Measurements from ENCODE around the gene LEKR1. TPM values are rescaled to one million over a fixed set of nuclear protein-coding genes. Genes with fewer than 3 reads are reported as not detected.

LEKR1 gene
- total and polyA plus RNA-seq, 2 donors (not counting 3 experiments of a cell fraction or from before 2014, with no cell fraction given), result 0.07 to 0.64 TPM

- intact Hi-C loops (cut with micrococcal nuclease) (no loop called here), dilution Hi-C loops (cut with MboI; ENCODE audit: extremely low pct_ligation_motif_present, low sequenced_read_pairs) (no loop called here)
- POLR2A ChIA-PET, result no interaction called here
- no peak for DNase-seq (ENCODE audit: low read depth, low spot score)
- no TSS peak for BruUV-seq (replicated peaks)
- no peak for FAIRE-seq
- TF ChIP-seq FOS (IDR thresholded peaks at IDR 0.05; ENCODE audit: borderline replicate concordance, insufficient read depth, low read length) (no peak), POLR2AphosphoS5 (IDR thresholded peaks at IDR 0.05; ENCODE audit: insufficient read depth, low read depth, low read length) (no peak), CTCF (IDR thresholded peaks at IDR 0.05; ENCODE audit: extremely low read depth in 1 of 2, insufficient read depth in 1 of 2, low read depth in 1 of 2, low read length in 2 of 2) (no peak), MAX (IDR thresholded peaks at IDR 0.05; ENCODE audit: insufficient read depth, insufficient read length) (no peak), GATA2 (IDR thresholded peaks at IDR 0.05; ENCODE audit: insufficient read depth, insufficient read length, low read depth, low read length) (no peak), JUN (IDR thresholded peaks at IDR 0.05; ENCODE audit: borderline replicate concordance, insufficient read depth, insufficient read length, low read depth) (no peak), MYC (IDR thresholded peaks at IDR 0.05; ENCODE audit: low read depth, low read length) (no peak), POLR2A (IDR thresholded peaks at IDR 0.05; ENCODE audit: low read depth, low read length) (no peak), EZH2 (IDR thresholded peaks at IDR 0.05; ENCODE audit: borderline replicate concordance, low read depth, low read length, severe bottlenecking) (no peak)
- H3K9me1 ChIP-seq (replicated peaks; ENCODE audit: control insufficient read depth, extremely low read depth, insufficient read depth, low read length), result no peaks in the 10 kb centered on the region
- H2AFZ ChIP-seq (ENCODE audit: low read depth, low read length), result no peak overlapping the region
- no peaks in the 10 kb centered on the region for H3K79me2 ChIP-seq (ENCODE audit: control insufficient read depth, insufficient read depth, low read length)
- H3K36me3 ChIP-seq (ENCODE audit: control insufficient read depth in 2 of 2, extremely low read depth in 1 of 2, insufficient read depth in 2 of 2, low read length in 2 of 2), result no peaks in the 10 kb centered on the region
- H3K27ac ChIP-seq (ENCODE audit: insufficient read depth, low read depth, low read length), result no peak overlapping the region
- no peaks in the 10 kb centered on the region for H3K4me1 ChIP-seq (ENCODE audit: control insufficient read depth, extremely low read depth, insufficient read depth, low read length)
- H3K9me3 ChIP-seq (replicated peaks; ENCODE audit: control insufficient read depth, insufficient read depth, low read length), result no peaks in the 10 kb centered on the region
- no peaks in the 10 kb centered on the region for H4K20me1 ChIP-seq (replicated peaks; ENCODE audit: control insufficient read depth, extremely low read depth, insufficient read depth, low read length)
- H3K27me3 ChIP-seq (ENCODE audit: control insufficient read depth in 2 of 2, insufficient read depth in 2 of 2, low read length in 2 of 2), result no peaks in the 10 kb centered on the region
- no peak overlapping the region for H3K4me3 ChIP-seq (replicated peaks in 1 of 3; ENCODE audit: insufficient read depth in 1 of 3, low read depth in 1 of 3, low read length in 3 of 3)
- no peak overlapping the region for H3K4me2 ChIP-seq (ENCODE audit: insufficient read depth, low read length)
- H3K9ac ChIP-seq (replicated peaks; ENCODE audit: extremely low read depth, insufficient read depth, low read length), result no peak overlapping the region
- CTCF ChIA-PET, result no interaction called here
These were observed 80.1 kb downstream of the LEKR1 start for GRCh38 chr3:156906275-156906674.

Data from endothelial cell of umbilical vein (primary cell).